PC-9 (cell line): ENCODE results near the gene EIF4G3.

Source experiments
- CTCF ChIP-seq: fragments of 200-600 bp; sonication (generic); conservative IDR thresholded peaks from 2 replicates; pipeline ENCODE4 v1.6.1; 2017; ENCODE audit warnings: mixed run types, antibody characterized with exemption, mild to moderate bottlenecking, moderate library complexity
- EZH2 ChIP-seq: fragments of 200-600 bp; sonication (generic); IDR thresholded peaks from 2 replicates; pipeline ENCODE4 v1.8.0; 2017; ENCODE audit warnings: antibody characterized with exemption, low read depth

GRCh38 chr1:21042929-21043605 is 133.6 kb downstream of the EIF4G3 start:
- no peak for TF ChIP-seq CTCF
- no peak for TF ChIP-seq EZH2
